ENCODE results near the gene CHD3.

Gene CHD3

GRCh38 chr17:7844292-7845154 is 44.1 kb upstream of the CHD3 start:
- Histone ChIP-seq H3K9me3 (ENCODE audit: control insufficient read depth, low read length) (no peaks in the 10 kb centered on the region), H3K4me3 (ENCODE audit: low read length) (peak overlapping the region; percentile 48), H3K4me1 (ENCODE audit: control insufficient read depth, insufficient read depth, low read length) (peaks cover 22% of the 10 kb centered on the region), H3K9ac (ENCODE audit: low read length) (peak overlapping the region; percentile 96), H3K36me3 (ENCODE audit: control insufficient read depth, insufficient read depth, low read length) (peaks cover 3% of the 10 kb centered on the region), H3K27me3 (ENCODE audit: control insufficient read depth, insufficient read depth, low read length) (no peaks in the 10 kb centered on the region)

- peaks cover 17% of the 10 kb centered on the region for H3K4me1 ChIP-seq (ENCODE audit: control insufficient read depth, insufficient read depth, low read length)
- H3K4me3 ChIP-seq (ENCODE audit: low read length) = peak overlapping the region; percentile 48
- no peaks in the 10 kb centered on the region for H3K9me3 ChIP-seq (ENCODE audit: control insufficient read depth, low read length)
- peaks cover 11% of the 10 kb centered on the region for H3K36me3 ChIP-seq (ENCODE audit: control insufficient read depth, insufficient read depth, low read length)
- peak overlapping the region; percentile 96 for H3K9ac ChIP-seq (ENCODE audit: low read length)
- no peaks in the 10 kb centered on the region for H3K27me3 ChIP-seq (ENCODE audit: control insufficient read depth, insufficient read depth, low read length)
These were observed 43.1 kb upstream of the CHD3 start for GRCh38 chr17:7845359-7846062.

- no peak overlapping the region for H3K9ac ChIP-seq (ENCODE audit: low read length)
- H3K27me3 ChIP-seq (ENCODE audit: control insufficient read depth, insufficient read depth, low read length) = no peaks in the 10 kb centered on the region
- peaks cover 17% of the 10 kb centered on the region for H3K36me3 ChIP-seq (ENCODE audit: control insufficient read depth, insufficient read depth, low read length)
- H3K4me1 ChIP-seq (ENCODE audit: control insufficient read depth, insufficient read depth, low read length) = peaks cover 17% of the 10 kb centered on the region
- no peak overlapping the region for H3K4me3 ChIP-seq (ENCODE audit: low read length)
- no peaks in the 10 kb centered on the region for H3K9me3 ChIP-seq (ENCODE audit: control insufficient read depth, low read length)
These were observed 42.4 kb upstream of the CHD3 start for GRCh38 chr17:7846063-7846735.

GRCh38 chr17:7846765-7847661 is 41.6 kb upstream of the CHD3 start:
- Histone ChIP-seq H3K9ac (ENCODE audit: low read length) (no peak overlapping the region), H3K27me3 (ENCODE audit: control insufficient read depth, insufficient read depth, low read length) (no peaks in the 10 kb centered on the region), H3K9me3 (ENCODE audit: control insufficient read depth, low read length) (no peaks in the 10 kb centered on the region), H3K4me1 (ENCODE audit: control insufficient read depth, insufficient read depth, low read length) (peaks cover 21% of the 10 kb centered on the region), H3K36me3 (ENCODE audit: control insufficient read depth, insufficient read depth, low read length) (peaks cover 19% of the 10 kb centered on the region), H3K4me3 (ENCODE audit: low read length) (no peak overlapping the region)

- Histone ChIP-seq H3K4me1 (ENCODE audit: control insufficient read depth, insufficient read depth, low read length) (peaks cover 24% of the 10 kb centered on the region), H3K4me3 (ENCODE audit: low read length) (no peak overlapping the region), H3K9ac (ENCODE audit: low read length) (no peak overlapping the region), H3K36me3 (ENCODE audit: control insufficient read depth, insufficient read depth, low read length) (peaks cover 24% of the 10 kb centered on the region), H3K27me3 (ENCODE audit: control insufficient read depth, insufficient read depth, low read length) (no peaks in the 10 kb centered on the region), H3K9me3 (ENCODE audit: control insufficient read depth, low read length) (no peaks in the 10 kb centered on the region)
These were observed 40.4 kb upstream of the CHD3 start for GRCh38 chr17:7848131-7848579.

- Histone ChIP-seq H3K27me3 (ENCODE audit: control insufficient read depth, insufficient read depth, low read length) (no peaks in the 10 kb centered on the region), H3K4me1 (ENCODE audit: control insufficient read depth, insufficient read depth, low read length) (peaks cover 24% of the 10 kb centered on the region), H3K9ac (ENCODE audit: low read length) (no peak overlapping the region), H3K36me3 (ENCODE audit: control insufficient read depth, insufficient read depth, low read length) (peaks cover 24% of the 10 kb centered on the region), H3K9me3 (ENCODE audit: control insufficient read depth, low read length) (no peaks in the 10 kb centered on the region), H3K4me3 (ENCODE audit: low read length) (no peak overlapping the region)
These were observed 39.9 kb upstream of the CHD3 start for GRCh38 chr17:7848739-7849129.

GRCh38 chr17:7849130-7849750 is 39.3 kb upstream of the CHD3 start:
- H3K4me3 ChIP-seq (ENCODE audit: low read length) = no peak overlapping the region
- no peak overlapping the region for H3K9ac ChIP-seq (ENCODE audit: low read length)
- no peaks in the 10 kb centered on the region for H3K27me3 ChIP-seq (ENCODE audit: control insufficient read depth, insufficient read depth, low read length)
- H3K4me1 ChIP-seq (ENCODE audit: control insufficient read depth, insufficient read depth, low read length) = peaks cover 24% of the 10 kb centered on the region
- no peaks in the 10 kb centered on the region for H3K9me3 ChIP-seq (ENCODE audit: control insufficient read depth, low read length)
- peaks cover 24% of the 10 kb centered on the region for H3K36me3 ChIP-seq (ENCODE audit: control insufficient read depth, insufficient read depth, low read length)

GRCh38 chr17:7849751-7850504 is 38.7 kb upstream of the CHD3 start:
- Histone ChIP-seq H3K36me3 (ENCODE audit: control insufficient read depth, insufficient read depth, low read length) (peaks cover 24% of the 10 kb centered on the region), H3K4me1 (ENCODE audit: control insufficient read depth, insufficient read depth, low read length) (peaks cover 22% of the 10 kb centered on the region), H3K27me3 (ENCODE audit: control insufficient read depth, insufficient read depth, low read length) (no peaks in the 10 kb centered on the region), H3K4me3 (ENCODE audit: low read length) (no peak overlapping the region), H3K9ac (ENCODE audit: low read length) (no peak overlapping the region), H3K9me3 (ENCODE audit: control insufficient read depth, low read length) (no peaks in the 10 kb centered on the region)

GRCh38 chr17:7850701-7851437 is 37.7 kb upstream of the CHD3 start:
- Histone ChIP-seq H3K9ac (ENCODE audit: low read length) (no peak overlapping the region), H3K36me3 (ENCODE audit: control insufficient read depth, insufficient read depth, low read length) (peaks cover 24% of the 10 kb centered on the region), H3K27me3 (ENCODE audit: control insufficient read depth, insufficient read depth, low read length) (no peaks in the 10 kb centered on the region), H3K4me3 (ENCODE audit: low read length) (no peak overlapping the region), H3K9me3 (ENCODE audit: control insufficient read depth, low read length) (no peaks in the 10 kb centered on the region), H3K4me1 (ENCODE audit: control insufficient read depth, insufficient read depth, low read length) (peaks cover 21% of the 10 kb centered on the region)
